H7 (cell line): ENCODE data around the gene CAMSAP1. TPM values are rescaled to one million over a fixed set of nuclear protein-coding genes. Genes with fewer than 3 reads are reported as not detected.

Source experiments
- DNase-seq: peaks from one replicate; pipeline ENCODE4 v3.0.0; 2012
- H3K27me3 ChIP-seq: 2 replicates; pipeline ENCODE4 v1.6.0; 2011; ENCODE audit warnings: mild to moderate bottlenecking, low read length; ENCODE audit not compliant: control insufficient read depth, insufficient read depth
- H3K36me3 ChIP-seq: replicated peaks from 2 replicates; pipeline ENCODE4 v1.5.1; 2011; ENCODE audit warnings: low read length; ENCODE audit not compliant: control insufficient read depth, insufficient read depth
- H3K4me3 ChIP-seq: 2 replicates; pipeline ENCODE4 v1.5.1; 2011; ENCODE audit warnings: low read depth, mild to moderate bottlenecking, control low read depth, low read length, moderate library complexity; ENCODE audit not compliant: insufficient read depth
- total RNA-seq: library from RNA; depleted of rRNA; stranded (reverse); fragments of >200 nt; shearing (Covaris generic); gene quantifications from 2 replicates; pipeline ENCODE4 v1.2.3, GENCODE V29; 2014

CAMSAP1 gene
- total RNA-seq, 1 experiment from 2014 or later = 26.3 TPM

DNA sequence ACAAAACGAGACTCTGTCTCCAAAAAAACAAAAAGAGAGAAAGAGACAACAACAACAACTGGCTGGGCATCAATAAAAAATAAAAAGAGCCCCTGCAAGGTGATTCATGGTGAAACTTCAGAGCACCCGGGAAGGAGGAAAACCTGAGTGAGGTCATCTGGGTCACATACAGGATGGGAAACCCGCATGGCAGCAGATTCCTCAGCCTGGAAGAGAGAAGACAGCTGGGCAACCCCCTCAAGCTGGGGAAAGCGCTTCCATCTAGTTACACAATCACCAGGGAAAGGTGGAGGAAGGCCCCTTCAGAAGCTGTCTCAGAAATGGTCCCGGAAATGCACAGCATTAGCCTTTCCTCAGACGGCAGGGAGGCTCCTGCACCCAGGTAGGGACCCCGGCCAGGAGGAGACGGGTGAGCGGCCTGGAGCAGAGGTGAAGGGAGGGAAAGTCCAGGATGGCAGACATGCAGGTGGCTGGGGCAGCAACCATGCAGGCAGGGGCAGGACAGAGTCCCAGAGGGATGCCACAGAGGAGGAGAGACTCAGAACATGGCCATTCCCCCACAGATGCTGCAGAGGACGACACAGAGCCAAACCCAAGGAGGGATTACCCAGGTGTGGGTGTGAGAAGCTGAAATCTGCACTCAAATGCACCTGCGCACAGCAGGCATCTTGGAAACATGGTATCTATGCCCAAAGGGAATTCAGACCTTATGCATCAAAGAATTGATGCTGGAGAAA, 29.4 kb downstream of the CAMSAP1 start:
- peaks cover 4% of the 10 kb centered on the region for H3K36me3 ChIP-seq
- H3K4me3 ChIP-seq = no peak overlapping the region
- DNase-seq = no peak
- no peaks in the 10 kb centered on the region for H3K27me3 ChIP-seq

DNA sequence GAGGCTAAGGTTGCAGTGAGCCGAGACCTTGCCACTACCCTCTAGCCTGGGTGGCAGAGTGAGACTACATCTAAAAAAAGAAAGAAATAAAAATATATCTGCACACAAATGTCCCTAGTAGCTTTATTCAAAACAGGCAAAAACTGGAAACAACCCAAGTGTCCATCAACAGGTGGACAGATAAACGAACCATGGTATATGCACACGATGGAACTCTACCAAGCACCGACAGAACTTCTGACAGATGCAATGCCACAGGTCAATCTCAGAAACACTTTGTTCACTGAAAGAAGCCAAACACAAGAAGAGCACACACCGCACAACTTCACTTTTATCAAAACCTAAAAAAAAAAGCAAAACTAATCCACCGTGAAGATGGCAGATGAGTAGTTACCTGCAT, 30.4 kb downstream of the CAMSAP1 start:
- no peak for DNase-seq
- H3K27me3 ChIP-seq = no peaks in the 10 kb centered on the region
- no peak overlapping the region for H3K4me3 ChIP-seq
- peaks cover 4% of the 10 kb centered on the region for H3K36me3 ChIP-seq

DNA sequence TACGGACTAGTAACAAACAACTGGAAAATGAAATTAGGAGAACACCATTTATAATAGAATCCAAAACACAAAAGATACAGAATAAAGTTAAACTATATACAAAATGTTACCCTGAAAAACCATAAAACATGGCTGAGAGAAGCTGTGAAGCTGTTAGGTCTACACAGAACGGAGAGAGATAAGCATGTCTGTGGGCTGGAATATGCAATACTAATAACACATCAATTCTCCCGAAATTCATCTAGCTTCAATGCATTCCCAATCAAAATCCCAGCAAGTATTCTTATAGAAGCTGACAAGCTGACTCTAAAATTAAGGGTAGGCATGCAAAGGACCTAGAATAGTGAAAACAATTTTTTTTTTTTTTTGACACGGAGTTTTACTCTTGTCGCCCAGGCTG, 32.5 kb downstream of the CAMSAP1 start:
- H3K4me3 ChIP-seq = no peak overlapping the region
- no peaks in the 10 kb centered on the region; the same call in 1 of the 2 replicates for H3K36me3 ChIP-seq
- H3K27me3 ChIP-seq = no peaks in the 10 kb centered on the region
- DNase-seq = no peak

DNA sequence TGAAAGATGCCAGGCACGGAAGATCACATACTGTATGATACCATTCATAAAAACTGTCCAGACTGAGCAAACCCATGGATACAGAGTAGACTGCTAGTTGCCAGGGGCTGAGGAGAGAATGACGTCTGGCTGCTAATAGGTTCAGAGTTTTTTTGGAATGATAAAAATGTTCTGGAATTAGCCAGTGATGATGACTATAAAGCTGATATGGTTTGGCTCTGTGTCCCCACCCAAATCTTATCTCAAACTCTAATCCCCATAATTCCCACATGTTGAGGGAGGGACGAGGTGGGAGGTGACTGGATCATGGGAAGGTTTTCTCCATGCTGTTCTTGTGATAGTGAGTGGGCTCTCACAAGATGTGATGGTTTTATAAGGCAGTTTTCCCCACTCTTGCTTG, 37.4 kb downstream of the CAMSAP1 start:
- DNase-seq = no peak
- no peak overlapping the region for H3K4me3 ChIP-seq

DNA sequence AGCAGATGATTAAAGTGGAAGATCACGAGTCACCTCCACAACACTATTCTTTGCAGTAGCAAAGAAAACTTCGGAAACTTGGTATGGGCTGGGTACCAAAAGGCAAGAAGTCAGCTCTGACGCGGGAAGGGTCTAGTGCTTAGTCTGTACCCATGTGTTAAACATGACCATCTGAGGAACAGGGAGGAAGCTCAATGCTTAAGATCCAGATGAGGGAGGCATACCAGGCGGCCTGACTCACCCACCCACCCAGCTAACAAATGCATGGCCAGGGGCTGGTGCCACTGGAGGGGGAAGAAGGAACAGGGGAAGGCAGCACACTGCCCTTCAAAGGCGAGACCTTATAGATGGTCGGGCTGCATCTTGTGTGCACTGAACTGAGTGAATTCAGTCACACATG, 41.8 kb downstream of the CAMSAP1 start:
- H3K27me3 ChIP-seq = no peaks in the 10 kb centered on the region
- DNase-seq = no peak
- no peaks in the 10 kb centered on the region; the same call in none of the 2 replicates for H3K36me3 ChIP-seq
- H3K4me3 ChIP-seq = no peak overlapping the region

More for the DNA sequence above, 37.4 kb downstream of the CAMSAP1 start:
- Histone ChIP-seq H3K36me3 (no peaks in the 10 kb centered on the region; the same call in 1 of the 2 replicates), H3K27me3 (no peaks in the 10 kb centered on the region)

DNA sequence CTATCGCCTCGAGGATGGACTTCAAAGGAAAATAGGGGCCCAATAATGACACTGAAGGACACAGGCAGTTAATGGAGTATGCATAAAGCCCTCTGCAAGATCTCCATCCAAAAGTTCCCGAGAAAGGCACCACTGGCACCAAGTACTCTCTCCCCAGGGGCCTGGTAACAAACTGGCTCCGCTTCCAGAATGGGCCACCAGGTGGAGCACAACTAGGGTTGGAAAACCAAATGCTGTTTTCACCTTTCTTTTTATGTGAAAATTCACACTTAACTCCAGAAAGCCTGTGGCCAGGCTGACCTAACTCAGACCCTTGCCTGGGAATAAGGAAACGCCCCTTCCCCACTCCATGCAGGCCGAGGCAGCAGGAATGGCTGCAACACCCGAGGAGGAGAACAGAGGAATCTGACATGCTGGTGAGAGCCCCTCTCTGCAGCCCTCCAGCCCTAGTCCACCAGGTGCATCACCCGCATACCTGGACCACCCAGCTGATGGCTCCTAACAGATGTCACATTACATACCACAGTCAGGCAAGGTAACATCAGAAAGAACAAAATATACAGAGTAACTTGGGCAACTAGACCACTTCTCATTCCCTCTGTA, 42.8 kb downstream of the CAMSAP1 start:
- no peaks in the 10 kb centered on the region for H3K27me3 ChIP-seq
- H3K4me3 ChIP-seq = no peak overlapping the region
- peak; percentile 86 for DNase-seq
- no peaks in the 10 kb centered on the region; the same call in 1 of the 2 replicates for H3K36me3 ChIP-seq

- Histone ChIP-seq H3K36me3 (peaks cover under 1% of the 10 kb centered on the region), H3K4me3 (no peak overlapping the region), H3K27me3 (no peaks in the 10 kb centered on the region)
- DNase-seq = no peak
These were observed 44.5 kb downstream of the CAMSAP1 start for GRCh38 chr9:135862809-135863208.

DNA sequence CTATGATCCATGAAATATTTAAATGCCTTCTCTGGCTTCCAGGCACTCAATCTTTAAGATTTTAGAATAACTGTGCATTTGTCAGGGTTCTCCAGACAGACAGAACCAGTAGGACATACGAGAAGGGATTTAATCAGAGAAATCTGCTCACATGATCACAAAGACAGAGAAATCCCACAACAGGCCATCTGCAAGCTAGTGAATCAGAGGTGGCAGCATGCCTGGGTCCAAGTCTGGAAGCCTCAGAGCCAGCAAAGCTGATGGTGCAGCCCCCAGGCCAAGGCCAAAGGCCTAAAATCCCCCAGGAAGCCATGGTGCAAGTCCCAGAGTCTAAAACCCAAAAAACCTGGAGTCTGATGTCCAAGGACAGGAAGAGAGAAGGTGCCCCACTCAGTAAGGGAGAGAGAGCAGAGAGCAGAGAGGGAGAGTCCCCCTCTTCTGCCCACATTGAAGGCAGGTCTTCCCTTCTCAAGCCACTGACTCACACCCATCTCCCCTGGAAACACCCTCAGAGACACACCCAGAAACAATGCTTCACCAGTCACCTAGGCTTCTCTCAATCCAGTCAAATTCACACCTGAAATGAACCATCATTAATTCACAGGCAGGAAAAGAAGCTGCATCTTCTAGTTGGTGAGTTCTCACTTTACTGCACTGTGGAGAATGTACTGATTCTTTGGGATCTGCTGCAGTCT, 48.7 kb downstream of the CAMSAP1 start:
- Histone ChIP-seq H3K4me3 (no peak overlapping the region), H3K36me3 (peaks cover 7% of the 10 kb centered on the region), H3K27me3 (no peaks in the 10 kb centered on the region)
- DNase-seq = no peak

DNA sequence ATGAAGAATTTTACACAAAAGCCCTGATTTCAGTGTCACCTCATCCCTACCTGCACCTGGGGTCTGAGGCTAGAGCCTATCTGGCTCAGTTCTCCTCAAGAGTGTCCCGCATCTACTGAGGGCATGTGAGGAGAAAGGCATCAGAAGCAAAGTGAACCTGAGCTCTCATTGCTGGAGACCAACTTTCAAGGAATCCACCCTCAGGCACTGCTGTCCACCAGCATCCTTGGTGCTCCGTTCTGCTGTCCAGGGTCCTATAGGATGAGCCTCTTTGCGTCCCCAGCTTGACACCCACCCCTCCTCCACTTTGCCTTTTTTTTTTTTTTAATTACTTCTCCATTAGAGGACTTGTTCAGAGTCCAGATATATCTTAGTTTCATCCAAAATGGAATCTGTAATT, 49.5 kb downstream of the CAMSAP1 start:
- Histone ChIP-seq H3K27me3 (no peaks in the 10 kb centered on the region), H3K36me3 (peaks cover 7% of the 10 kb centered on the region), H3K4me3 (no peak overlapping the region)
- no peak for DNase-seq

DNA sequence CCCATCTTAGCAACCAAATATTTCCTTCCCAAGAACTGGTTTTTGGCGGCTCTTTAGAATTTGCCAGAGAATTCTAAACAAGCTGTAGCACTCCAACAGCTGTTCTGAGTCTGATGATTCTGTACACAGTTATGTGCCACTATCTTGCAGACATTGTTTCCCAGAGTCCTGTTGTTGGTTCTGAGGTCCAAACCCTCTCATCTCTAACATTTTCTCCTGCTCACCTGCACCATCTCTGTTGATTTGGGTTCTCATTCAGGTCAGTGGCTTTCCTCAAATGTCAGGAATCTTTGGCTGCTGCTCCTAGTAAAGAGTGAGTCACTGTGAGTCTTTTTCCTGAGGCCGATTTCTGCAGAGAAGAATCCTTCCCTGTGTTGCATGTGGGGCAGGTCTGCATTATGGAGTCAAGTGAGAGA, 50.0 kb downstream of the CAMSAP1 start:
- H3K27me3 ChIP-seq = no peaks in the 10 kb centered on the region
- DNase-seq = no peak
- H3K4me3 ChIP-seq = no peak overlapping the region
- H3K36me3 ChIP-seq = peaks cover 7% of the 10 kb centered on the region

DNA sequence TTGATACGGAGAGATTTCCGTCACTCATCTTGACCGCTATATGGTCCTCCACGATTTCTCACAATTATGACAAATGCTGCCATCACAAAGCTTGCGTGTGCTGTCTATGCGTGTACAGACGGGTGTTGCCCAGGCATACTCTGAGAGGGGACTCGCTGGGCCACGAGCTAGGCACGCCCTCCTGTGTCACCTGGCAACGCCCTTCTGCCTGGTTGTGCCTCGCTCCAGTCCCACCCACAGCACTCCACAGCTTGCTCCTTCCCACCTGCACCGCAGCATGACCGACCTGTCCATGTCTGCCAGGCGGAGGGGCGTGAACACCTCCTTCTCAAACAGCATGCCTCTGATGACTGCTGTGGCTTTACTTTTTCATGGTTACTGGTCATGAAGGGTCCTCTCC, 55.6 kb downstream of the CAMSAP1 start:
- no peak overlapping the region for H3K4me3 ChIP-seq
- peaks cover 8% of the 10 kb centered on the region for H3K36me3 ChIP-seq
- no peaks in the 10 kb centered on the region for H3K27me3 ChIP-seq
- no peak for DNase-seq

DNA sequence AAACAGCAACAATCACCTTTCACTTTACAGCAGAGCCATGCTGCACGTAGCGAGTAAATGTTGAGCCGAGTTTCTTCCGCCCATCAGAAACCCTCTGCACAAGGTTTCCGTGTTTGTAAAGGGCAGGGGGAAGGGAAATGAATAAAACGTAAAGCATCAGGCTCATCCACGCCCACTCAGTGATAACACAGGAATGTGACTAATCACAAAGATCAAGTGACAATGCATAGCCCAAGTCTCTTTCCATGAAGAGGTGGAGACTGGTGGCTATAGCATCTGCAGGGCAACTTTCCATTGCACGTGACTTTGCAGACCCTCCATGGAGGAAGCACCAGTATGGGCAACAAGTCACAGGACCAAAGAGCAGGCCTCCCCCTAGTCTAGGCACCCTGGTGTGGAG, 56.6 kb downstream of the CAMSAP1 start:
- Histone ChIP-seq H3K36me3 (peaks cover 5% of the 10 kb centered on the region), H3K4me3 (no peak overlapping the region), H3K27me3 (no peaks in the 10 kb centered on the region)
- no peak for DNase-seq

DNA sequence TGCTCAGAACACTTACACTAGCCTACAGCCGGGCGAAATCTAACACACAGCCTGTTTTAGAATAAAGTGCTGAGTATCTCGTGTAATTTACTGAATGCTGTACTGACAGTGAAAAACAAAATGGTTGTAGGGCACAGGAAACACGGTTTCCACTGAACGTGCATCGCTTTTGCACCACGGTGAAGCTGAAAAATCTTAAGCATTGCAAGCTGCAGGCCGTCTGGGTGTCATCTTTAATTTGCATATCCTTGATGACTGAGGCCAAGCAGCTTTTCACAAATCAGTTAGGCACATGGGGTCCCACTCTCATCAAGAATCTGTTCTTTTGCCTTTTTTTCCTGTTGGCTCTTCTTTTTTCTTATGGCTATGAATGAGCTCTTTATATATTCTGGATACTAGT, 58.2 kb downstream of the CAMSAP1 start:
- Histone ChIP-seq H3K36me3 (peaks cover 5% of the 10 kb centered on the region), H3K4me3 (no peak overlapping the region), H3K27me3 (no peaks in the 10 kb centered on the region)
- DNase-seq = no peak

- Histone ChIP-seq H3K36me3 (peaks cover 5% of the 10 kb centered on the region), H3K4me3 (no peak overlapping the region), H3K27me3 (no peaks in the 10 kb centered on the region)
- no peak for DNase-seq
These were observed 58.9 kb downstream of the CAMSAP1 start for GRCh38 chr9:135848341-135849047.
